ENCODE data around the gene IARS2.

Gene IARS2

DNA sequence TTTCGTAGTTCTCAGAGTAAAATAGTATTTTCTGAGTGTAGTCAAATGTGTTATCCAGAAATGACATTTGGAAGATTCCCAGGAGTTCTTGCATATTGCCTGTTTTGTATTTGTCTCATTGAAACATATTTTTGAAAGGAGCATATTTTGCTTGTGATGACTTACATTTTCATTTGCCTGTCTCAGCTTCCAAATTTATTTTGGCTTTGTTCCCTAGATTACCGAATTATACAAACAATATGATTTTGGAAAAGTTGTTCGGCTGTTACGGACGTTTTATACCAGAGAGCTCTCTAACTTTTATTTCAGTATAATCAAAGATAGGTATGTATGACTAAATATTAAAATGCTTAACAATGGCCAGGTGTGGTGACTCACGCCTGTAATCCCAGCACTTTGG, 46.0 kb downstream of the IARS2 start:
- H4K20me1 ChIP-seq (ENCODE audit: insufficient read depth, low read length): no peaks in the 10 kb centered on the region
- H2AFZ ChIP-seq (ENCODE audit: low read length): no peak overlapping the region
- DNase-seq: no peak
- H3K9ac ChIP-seq (ENCODE audit: low read length): no peak overlapping the region
- no peak overlapping the region for H3K4me3 ChIP-seq (ENCODE audit: low read length)
- no peak overlapping the region for H3K4me2 ChIP-seq (ENCODE audit: low read depth, low read length)
- no peaks in the 10 kb centered on the region for H3K36me3 ChIP-seq (replicated peaks; ENCODE audit: insufficient read depth, low read length)
- no peaks in the 10 kb centered on the region for H3F3A ChIP-seq (ENCODE audit: insufficient read depth, low read length)
- H3K4me1 ChIP-seq (ENCODE audit: low read length): no peaks in the 10 kb centered on the region
- H3K9me2 ChIP-seq (replicated peaks; ENCODE audit: insufficient read depth, low read length): no peaks in the 10 kb centered on the region
- TF ChIP-seq EZH2phosphoT487 (IDR thresholded peaks at IDR 0.05; ENCODE audit: low read length) (no peak), EZH2 (optimal IDR thresholded peaks at IDR 0.05; ENCODE audit: low read depth, low read length) (no peak)
- TF ChIP-seq, protein P1, sequence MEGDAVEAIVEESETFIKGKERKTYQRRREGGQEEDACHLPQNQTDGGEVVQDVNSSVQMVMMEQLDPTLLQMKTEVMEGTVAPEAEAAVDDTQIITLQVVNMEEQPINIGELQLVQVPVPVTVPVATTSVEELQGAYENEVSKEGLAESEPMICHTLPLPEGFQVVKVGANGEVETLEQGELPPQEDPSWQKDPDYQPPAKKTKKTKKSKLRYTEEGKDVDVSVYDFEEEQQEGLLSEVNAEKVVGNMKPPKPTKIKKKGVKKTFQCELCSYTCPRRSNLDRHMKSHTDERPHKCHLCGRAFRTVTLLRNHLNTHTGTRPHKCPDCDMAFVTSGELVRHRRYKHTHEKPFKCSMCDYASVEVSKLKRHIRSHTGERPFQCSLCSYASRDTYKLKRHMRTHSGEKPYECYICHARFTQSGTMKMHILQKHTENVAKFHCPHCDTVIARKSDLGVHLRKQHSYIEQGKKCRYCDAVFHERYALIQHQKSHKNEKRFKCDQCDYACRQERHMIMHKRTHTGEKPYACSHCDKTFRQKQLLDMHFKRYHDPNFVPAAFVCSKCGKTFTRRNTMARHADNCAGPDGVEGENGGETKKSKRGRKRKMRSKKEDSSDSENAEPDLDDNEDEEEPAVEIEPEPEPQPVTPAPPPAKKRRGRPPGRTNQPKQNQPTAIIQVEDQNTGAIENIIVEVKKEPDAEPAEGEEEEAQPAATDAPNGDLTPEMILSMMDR (IDR thresholded peaks at IDR 0.05; ENCODE audit: low read length): no peak
- no peaks in the 10 kb centered on the region for H3K27me3 ChIP-seq (replicated peaks; ENCODE audit: insufficient read depth, low read length)
- no peak overlapping the region for H3K27ac ChIP-seq (ENCODE audit: low read length)
- no peaks in the 10 kb centered on the region for H3K79me2 ChIP-seq (ENCODE audit: low read length)
- H3K9me3 ChIP-seq (replicated peaks; ENCODE audit: insufficient read depth, low read length): no peaks in the 10 kb centered on the region

DNA sequence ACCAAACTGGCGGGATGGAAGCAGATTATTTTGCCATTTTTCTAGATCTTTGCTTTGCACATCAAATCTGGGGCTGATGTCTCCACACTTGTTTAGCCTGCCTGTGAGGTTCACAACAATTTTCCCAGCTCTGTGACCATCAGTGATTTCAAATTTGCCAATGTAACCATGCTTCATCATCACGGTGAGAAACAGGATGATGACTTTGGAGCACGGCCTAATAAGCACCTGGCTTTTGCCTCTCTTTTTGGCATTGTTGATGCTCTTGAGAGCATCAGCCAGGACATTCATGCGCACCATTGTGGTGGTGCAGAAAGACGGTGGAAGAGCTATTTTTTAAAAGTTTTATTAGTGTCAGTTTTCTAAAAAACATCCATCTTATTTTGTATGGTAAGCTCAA, 50.1 kb downstream of the IARS2 start:
- H3K4me1 ChIP-seq (ENCODE audit: low read length): no peaks in the 10 kb centered on the region
- TF ChIP-seq EZH2 (optimal IDR thresholded peaks at IDR 0.05; ENCODE audit: low read depth, low read length) (no peak), EZH2phosphoT487 (IDR thresholded peaks at IDR 0.05; ENCODE audit: low read length) (no peak)
- TF ChIP-seq, protein P1 (IDR thresholded peaks at IDR 0.05; ENCODE audit: low read length): no peak
- no peaks in the 10 kb centered on the region for H3K36me3 ChIP-seq (replicated peaks; ENCODE audit: insufficient read depth, low read length)
- H3K9me3 ChIP-seq (replicated peaks; ENCODE audit: insufficient read depth, low read length): no peaks in the 10 kb centered on the region
- no peak overlapping the region for H3K27ac ChIP-seq (ENCODE audit: low read length)
- H3K4me2 ChIP-seq (ENCODE audit: low read depth, low read length): no peak overlapping the region
- H3K79me2 ChIP-seq (ENCODE audit: low read length): no peaks in the 10 kb centered on the region
- no peak overlapping the region for H3K9ac ChIP-seq (ENCODE audit: low read length)
- no peak overlapping the region for H3K4me3 ChIP-seq (ENCODE audit: low read length)
- no peak overlapping the region for H2AFZ ChIP-seq (ENCODE audit: low read length)
- H4K20me1 ChIP-seq (ENCODE audit: insufficient read depth, low read length): no peaks in the 10 kb centered on the region
- no peaks in the 10 kb centered on the region for H3K27me3 ChIP-seq (replicated peaks; ENCODE audit: insufficient read depth, low read length)
- DNase-seq: no peak
- no peaks in the 10 kb centered on the region for H3K9me2 ChIP-seq (replicated peaks; ENCODE audit: insufficient read depth, low read length)
- H3F3A ChIP-seq (ENCODE audit: insufficient read depth, low read length): no peaks in the 10 kb centered on the region

DNA sequence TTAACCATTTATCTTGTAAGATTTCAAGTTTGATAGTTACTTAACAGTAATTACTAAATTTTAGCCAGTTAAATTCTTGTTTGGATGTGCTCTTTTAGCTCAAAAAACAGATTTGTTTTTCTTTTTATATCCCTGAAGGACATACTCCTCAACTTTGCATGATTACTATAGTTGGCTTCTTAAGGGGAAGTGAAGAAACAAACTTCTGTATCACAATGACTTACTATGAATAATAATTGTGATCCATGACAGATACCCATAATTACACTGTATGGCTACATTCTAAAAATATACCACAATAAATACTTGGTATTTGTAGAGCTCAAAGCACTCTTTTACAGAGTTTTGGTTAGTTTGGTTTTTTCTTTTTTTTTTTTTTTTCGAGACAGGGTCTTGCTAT, 55.8 kb downstream of the IARS2 start:
- Histone ChIP-seq H3K4me3 (ENCODE audit: low read length) (no peak overlapping the region), H3K27ac (ENCODE audit: low read length) (no peak overlapping the region), H2AFZ (ENCODE audit: low read length) (no peak overlapping the region), H4K20me1 (ENCODE audit: insufficient read depth, low read length) (no peaks in the 10 kb centered on the region), H3F3A (ENCODE audit: insufficient read depth, low read length) (no peaks in the 10 kb centered on the region), H3K4me2 (ENCODE audit: low read depth, low read length) (no peak overlapping the region), H3K9me3 (replicated peaks; ENCODE audit: insufficient read depth, low read length) (no peaks in the 10 kb centered on the region), H3K4me1 (ENCODE audit: low read length) (no peaks in the 10 kb centered on the region), H3K9ac (ENCODE audit: low read length) (no peak overlapping the region), H3K27me3 (replicated peaks; ENCODE audit: insufficient read depth, low read length) (no peaks in the 10 kb centered on the region), H3K79me2 (ENCODE audit: low read length) (no peaks in the 10 kb centered on the region), H3K36me3 (replicated peaks; ENCODE audit: insufficient read depth, low read length) (no peaks in the 10 kb centered on the region), H3K9me2 (replicated peaks; ENCODE audit: insufficient read depth, low read length) (no peaks in the 10 kb centered on the region)
- no peak for TF ChIP-seq EZH2 (optimal IDR thresholded peaks at IDR 0.05; ENCODE audit: low read depth, low read length)
- TF ChIP-seq, protein P1 (IDR thresholded peaks at IDR 0.05; ENCODE audit: low read length): no peak
- TF ChIP-seq EZH2phosphoT487 (IDR thresholded peaks at IDR 0.05; ENCODE audit: low read length): no peak
- DNase-seq: no peak

All from MM.1S (cell line).